HG02852 (cell line): ENCODE data around the gene GALNT1.

Experiments used
- ATAC-seq: cut with Tn5 transposase; IDR thresholded peaks from one replicate; pipeline ENCODE4 v1.9.1; 2021; ENCODE audit warnings: mild to moderate bottlenecking, moderate library complexity; ENCODE audit not compliant: unreplicated experiment

Gene GALNT1

DNA sequence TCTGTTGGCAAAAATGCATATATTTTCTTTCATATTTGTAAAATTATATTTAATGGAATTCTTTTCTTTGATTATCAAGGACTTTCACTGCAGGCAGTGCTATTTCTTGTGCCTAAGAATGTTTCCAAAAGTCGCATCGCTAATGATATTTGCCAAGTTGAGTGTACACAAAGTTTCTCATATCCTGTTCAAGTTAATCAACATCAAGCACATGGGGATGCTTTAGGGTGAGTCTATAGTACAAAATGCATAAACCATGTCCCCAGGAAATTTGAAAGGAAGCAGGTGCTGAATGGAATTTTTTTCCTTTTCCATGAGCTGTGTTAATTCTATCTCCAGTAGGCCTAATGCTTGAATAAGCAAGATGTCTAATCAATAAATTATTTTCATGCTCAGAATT, 129.7 kb downstream of the GALNT1 start:
- no peak for ATAC-seq

- ATAC-seq: no peak
Measured at GRCh38 chr18:35713545-35713944, 132.0 kb downstream of the GALNT1 start.

- no peak for ATAC-seq
Measured at GRCh38 chr18:35714539-35714938, 133.0 kb downstream of the GALNT1 start.

GRCh38 chr18:35715139-35715538, 133.6 kb downstream of the GALNT1 start:
- ATAC-seq: no peak

- no peak for ATAC-seq
Measured at GRCh38 chr18:35716169-35716831, 134.8 kb downstream of the GALNT1 start.

DNA sequence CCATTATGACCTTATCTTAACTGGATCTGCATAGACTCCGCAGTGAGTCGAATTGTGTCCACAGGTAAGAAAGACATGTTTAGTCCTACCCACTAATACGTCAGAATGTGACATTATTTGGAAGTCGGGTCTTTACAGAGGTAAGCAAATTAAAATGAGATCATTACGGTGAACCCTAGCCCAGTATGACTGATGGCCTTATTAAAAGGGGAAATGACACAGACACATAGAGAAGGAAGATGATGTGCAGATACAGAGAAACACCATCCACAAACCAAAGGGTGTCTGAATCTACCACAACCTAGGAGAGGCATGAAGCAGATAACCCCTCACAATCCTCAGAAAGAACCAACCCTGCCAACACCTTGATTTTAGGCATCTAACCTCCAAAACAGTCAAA, 135.6 kb downstream of the GALNT1 start:
- ATAC-seq: no peak

GRCh38 chr18:35721431-35722081, 140.0 kb downstream of the GALNT1 start:
- ATAC-seq: no peak

GRCh38 chr18:35728676-35729075, 147.1 kb downstream of the GALNT1 start:
- ATAC-seq: no peak

GRCh38 chr18:35729991-35730668, 148.6 kb downstream of the GALNT1 start:
- no peak for ATAC-seq

DNA sequence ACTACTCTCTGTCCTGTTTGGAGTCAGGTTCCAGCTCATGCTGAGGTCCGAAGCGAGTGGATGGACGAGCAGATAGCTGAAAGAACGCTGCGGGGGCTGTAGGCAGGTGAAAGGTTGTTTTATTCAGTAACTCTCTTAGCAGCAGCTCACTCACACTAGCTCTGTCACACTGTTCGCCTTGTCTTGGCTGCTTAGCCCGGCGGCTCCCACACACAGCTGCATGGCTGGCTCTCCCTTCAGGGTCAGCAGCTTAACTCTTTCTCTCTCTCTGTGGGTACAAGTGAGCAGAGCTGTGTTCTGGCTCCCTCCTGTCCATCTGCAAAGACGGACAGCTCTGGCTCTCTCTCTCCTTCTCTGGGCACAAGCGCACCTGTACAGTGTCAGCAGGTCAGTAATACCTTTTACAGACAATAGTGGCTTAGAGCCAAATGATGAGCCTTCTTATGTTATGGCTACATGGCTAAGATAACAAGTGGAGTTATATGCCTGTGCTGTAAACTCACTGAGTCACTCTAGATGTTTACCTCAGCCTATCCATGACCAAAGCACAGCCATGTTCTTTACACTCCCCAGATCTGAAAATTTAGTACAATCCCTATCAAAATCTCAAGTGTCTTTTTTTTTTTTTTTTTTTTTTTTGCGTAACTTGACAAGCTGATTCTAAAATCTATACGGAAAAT, 149.3 kb downstream of the GALNT1 start:
- ATAC-seq: no peak

DNA sequence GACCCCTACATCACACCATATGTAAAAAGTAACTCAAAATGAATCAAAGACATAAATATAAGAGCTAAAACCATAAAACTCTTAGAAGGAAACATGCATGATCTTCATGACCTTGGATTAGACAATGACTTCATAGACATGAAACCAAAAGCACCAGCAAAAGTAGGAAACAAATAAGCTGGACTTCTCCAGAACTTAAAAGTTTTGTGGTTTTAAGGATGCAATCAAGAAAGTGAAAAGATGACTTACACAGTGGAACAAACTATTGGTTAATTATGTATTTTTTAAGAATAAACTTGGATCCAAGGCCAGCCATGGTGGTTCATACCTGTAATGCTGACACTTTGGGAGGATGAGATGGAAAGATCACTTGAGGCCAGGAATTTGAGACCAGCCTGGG, 150.2 kb downstream of the GALNT1 start:
- no peak for ATAC-seq

DNA sequence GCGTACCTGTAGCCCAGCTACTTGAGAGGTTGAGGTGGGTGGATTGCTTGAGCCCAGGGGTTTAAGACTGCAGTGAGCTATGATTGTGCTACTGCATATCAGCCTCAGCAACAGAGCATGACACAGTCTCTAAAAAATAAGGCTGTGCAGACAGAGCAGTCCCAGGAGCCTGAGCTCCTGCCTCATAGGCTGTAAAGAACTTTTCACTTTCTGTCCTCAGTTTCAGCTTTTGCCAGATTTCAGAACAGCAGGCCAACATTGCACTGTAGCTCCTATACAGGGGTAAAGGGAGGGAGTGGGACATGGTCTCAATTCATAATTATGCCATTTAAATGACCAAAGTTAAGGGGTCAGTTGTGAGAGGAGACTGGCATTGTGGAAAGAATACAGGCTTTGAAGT, 150.6 kb downstream of the GALNT1 start:
- ATAC-seq: no peak

DNA sequence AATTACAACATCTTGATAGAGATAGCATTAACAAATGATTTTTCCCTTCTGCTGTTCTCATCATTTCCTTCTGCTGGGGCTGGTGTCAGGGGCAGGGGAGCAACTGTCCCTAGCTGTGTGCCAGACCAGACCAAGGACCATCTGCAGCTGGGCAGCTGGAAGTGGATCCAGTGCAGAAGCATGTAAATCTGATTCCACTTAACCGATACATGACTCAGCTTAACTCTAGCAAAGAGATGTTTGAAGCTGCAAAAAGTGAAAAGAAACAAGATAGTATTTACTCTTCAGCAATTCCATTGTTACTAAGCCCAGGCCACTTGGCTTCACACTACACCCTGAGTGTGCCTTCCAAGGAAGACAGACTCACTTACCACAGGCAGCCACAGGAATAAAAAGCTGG, 151.1 kb downstream of the GALNT1 start:
- ATAC-seq: no peak

DNA sequence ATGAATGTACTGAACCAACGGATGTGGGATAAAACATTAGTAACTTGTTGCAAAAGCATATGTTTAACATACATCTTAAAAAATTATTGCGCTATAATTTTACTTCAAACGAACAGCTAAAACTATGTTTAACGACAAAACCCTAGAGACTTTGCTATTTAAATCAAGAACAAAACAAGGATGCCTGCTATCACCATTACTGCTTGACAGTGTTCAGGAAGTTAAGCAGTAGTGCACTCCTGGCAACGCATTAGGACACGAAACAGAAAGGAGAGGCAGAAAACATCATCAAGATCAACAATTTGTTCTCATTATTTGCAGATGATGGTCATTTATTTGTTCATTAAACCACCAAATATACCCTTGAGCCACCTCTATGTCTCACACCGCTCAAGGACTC, 151.9 kb downstream of the GALNT1 start:
- ATAC-seq: no peak

DNA sequence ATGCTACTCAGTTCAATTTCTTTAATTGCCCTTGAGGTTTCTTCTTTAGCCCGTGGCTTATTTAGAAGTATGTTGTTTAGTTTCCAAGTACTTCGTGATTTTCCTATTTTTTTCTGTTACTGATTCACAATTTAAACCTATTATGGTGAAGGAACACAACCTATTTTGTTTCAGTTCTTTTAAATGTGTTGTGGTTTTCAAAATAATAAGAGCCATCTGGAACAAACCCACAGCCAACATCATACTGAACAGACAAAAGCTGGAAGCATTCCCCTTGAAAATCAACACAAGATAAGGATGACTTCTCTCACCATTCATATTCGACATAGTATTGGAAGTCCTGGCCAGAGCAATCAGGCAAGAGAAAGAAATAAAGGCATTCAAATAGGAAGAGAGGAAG, 155.2 kb downstream of the GALNT1 start:
- no peak for ATAC-seq

DNA sequence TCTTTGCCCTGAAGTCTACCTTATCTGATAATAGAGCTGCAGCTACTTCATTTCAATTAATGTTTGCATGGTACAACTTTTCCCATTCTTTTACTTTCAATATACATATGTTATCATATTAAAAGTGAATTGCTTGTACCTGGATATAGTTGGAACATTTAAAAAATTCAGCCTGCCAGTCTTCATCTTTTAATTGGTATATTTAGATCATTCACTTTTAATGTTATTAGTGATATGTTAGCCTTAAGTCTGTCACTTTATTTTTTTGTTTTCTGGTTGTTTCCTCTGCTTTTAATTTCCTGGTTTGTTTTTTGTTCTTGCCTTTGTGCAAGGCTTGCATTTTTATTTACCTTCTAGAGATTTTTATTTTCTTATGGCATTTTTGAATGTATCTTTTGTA, 158.2 kb downstream of the GALNT1 start:
- no peak for ATAC-seq

- ATAC-seq: no peak
Measured at GRCh38 chr18:35740656-35741055, 159.1 kb downstream of the GALNT1 start.

DNA sequence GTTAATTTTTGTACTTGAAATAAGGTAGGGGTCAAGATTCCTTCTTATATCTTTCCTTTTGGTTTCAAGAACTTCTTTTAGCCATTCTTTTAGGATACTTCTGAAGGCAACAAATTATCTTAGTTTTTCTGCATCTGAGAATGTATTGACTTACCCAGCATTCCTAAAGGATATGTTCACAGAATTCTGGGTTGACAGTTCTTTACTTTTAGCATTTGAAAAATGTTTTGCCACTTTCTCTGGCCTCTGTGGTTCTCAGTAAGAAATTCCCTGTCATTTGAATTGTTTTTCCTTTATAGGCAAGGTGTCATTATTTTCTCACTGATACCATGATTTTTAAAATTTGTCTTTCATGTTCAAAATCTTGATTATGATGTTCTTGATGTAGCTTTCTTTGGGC, 162.4 kb downstream of the GALNT1 start:
- ATAC-seq: no peak

DNA sequence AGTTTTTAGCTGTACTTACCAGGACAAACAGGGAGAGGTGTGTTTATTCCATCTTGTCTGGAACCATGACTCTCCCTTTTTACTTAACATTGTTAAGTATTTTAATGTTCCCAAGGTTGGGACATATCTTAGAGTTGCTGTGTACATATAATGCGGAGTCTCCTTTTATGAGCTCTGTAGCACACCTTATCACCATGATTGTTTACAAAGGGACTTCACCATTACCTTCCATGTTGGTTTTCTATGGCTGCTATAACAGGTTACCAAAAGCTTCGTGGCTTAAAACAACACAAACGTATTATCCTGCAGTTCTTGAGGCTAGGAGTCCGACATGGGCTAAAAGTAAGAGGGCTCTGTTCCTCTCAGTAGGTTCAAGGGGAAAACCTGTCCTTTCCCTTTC, 164.3 kb downstream of the GALNT1 start:
- no peak for ATAC-seq

DNA sequence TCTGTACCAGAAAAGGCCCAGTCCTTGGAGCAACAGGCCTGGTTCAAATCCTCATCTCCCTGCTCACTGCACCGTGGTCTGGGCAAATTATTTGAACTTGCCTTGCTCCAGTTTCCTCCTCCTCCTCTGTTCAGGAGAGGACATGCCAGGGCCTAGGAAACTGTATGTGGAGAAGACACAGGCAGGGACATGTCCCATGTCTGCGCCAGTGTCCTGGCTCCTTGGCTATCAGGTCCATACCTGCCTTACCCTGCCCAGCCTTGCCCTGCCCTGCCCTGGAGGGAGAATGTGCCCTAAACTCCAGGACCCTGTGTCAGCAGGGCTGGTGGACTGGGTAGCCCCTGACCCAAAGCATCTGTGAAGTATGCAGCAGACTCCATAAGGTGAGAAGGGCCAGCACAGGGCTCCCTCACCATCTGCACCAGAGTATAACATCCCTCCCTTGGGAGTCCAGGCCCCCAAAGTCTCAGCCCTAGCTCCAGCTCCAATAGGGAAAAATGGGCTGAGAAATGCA, 165.3 kb downstream of the GALNT1 start:
- no peak for ATAC-seq

GRCh38 chr18:35747894-35748472, 166.4 kb downstream of the GALNT1 start:
- no peak for ATAC-seq
